Mucosa of descending colon (tissue), 3 donors: ENCODE results near the gene NPHP1. TPM values are rescaled to one million over a fixed set of nuclear protein-coding genes. Genes with fewer than 3 reads are reported as not detected.
"Not testable (repeated sequence)": the region's sequence is repeated elsewhere in the genome, so short reads cannot be mapped to it uniquely, and the experiment has no call there.

ENCODE experiments used
- ATAC-seq: fragments of 200-7000 bp; cut with Tn5 transposase; one replicate; pipeline ENCODE4 v1.9.1; 2020; ENCODE audit warnings: mild to moderate bottlenecking, moderate library complexity
- DNase-seq, 3 donors: peaks; one replicate each; pipeline ENCODE4 v3.0.0-alpha.2; 2020
- H3K36me3 ChIP-seq: fragments of 200-600 bp; one replicate; pipeline ENCODE4 v1.8.0; 2021; ENCODE audit warnings: low read depth, mild to moderate bottlenecking
- H3K4me1 ChIP-seq: fragments of 200-600 bp; one replicate; pipeline ENCODE4 v1.8.0; 2021; ENCODE audit warnings: low read depth, mild to moderate bottlenecking
- H3K4me3 ChIP-seq: fragments of 200-600 bp; one replicate; pipeline ENCODE4 v1.8.0; 2021; ENCODE audit warnings: mild to moderate bottlenecking
- H3K9me3 ChIP-seq: fragments of 200-600 bp; one replicate; pipeline ENCODE4 v1.8.0; 2021; ENCODE audit warnings: mild to moderate bottlenecking
- intact Hi-C, 2 donors: fragments of 100-400 bp; cut with DNase I in 1 of 2; cut with micrococcal nuclease in 1 of 2; formaldehyde crosslinking; loops; one replicate each; pipeline versions ENCODE4 v1.11.0 to v1.11.1; 2022; cut with DNase I, micrococcal nuclease
- total RNA-seq, 3 donors: library from RNA; stranded (reverse); fragmentation: NEBNext Ultra II Directional in 2 of 3; extraction: Animal tissue kit (Norgen Biotek cat#: 25700) in 2 of 3; gene quantifications; one replicate each; pipeline versions ENCODE4 v1.2.1 to v1.2.4, GENCODE V29; 2021 to 2023
- TF ChIP-seq, protein P1 (sequence below): fragments of 200-600 bp; IDR thresholded peaks from one replicate; pipeline ENCODE4 v1.8.0; 2022; ENCODE audit warnings: antibody characterized with exemption, mild to moderate bottlenecking
- donor health status: DM: no; HTN: no; CAD: no; lungs with moderate emphysema.
- donor health status: DM: no; HTN: no; CAD: no.
- donor health status: DM: no; HTN: yes; CAD: no.

Gene NPHP1
- total RNA-seq, 3 donors from 2014 or later, result 1.1 to 6.4 (median 1.5) TPM

DNA sequence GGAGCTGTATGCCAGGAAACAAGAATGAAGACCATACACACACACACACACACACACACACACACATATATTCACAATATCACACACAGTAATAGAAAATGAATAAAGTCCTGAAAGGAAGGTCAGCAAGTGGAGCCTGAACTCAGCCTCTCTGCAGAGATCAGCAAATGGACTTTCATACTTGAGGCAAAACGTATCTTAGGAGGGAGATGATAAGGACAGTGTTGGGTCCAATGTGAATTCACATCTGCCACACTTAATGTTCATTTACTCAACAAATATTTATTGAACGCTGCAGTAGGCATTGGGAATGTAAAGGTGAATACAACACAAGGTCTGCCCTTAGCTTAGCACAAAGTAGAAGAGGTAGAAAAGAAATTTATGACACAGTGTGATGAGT is 10.3 kb upstream of the NPHP1 start:
- intact Hi-C loops, result no loop called here
- Histone ChIP-seq H3K36me3 (no peaks in the 10 kb centered on the region), H3K9me3 (no peaks in the 10 kb centered on the region), H3K4me1 (peaks cover 12% of the 10 kb centered on the region), H3K4me3 (no peak overlapping the region)
- TF ChIP-seq, protein P1, sequence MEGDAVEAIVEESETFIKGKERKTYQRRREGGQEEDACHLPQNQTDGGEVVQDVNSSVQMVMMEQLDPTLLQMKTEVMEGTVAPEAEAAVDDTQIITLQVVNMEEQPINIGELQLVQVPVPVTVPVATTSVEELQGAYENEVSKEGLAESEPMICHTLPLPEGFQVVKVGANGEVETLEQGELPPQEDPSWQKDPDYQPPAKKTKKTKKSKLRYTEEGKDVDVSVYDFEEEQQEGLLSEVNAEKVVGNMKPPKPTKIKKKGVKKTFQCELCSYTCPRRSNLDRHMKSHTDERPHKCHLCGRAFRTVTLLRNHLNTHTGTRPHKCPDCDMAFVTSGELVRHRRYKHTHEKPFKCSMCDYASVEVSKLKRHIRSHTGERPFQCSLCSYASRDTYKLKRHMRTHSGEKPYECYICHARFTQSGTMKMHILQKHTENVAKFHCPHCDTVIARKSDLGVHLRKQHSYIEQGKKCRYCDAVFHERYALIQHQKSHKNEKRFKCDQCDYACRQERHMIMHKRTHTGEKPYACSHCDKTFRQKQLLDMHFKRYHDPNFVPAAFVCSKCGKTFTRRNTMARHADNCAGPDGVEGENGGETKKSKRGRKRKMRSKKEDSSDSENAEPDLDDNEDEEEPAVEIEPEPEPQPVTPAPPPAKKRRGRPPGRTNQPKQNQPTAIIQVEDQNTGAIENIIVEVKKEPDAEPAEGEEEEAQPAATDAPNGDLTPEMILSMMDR, result no peak
- DNase-seq (no peak), ATAC-seq (no peak)

DNA sequence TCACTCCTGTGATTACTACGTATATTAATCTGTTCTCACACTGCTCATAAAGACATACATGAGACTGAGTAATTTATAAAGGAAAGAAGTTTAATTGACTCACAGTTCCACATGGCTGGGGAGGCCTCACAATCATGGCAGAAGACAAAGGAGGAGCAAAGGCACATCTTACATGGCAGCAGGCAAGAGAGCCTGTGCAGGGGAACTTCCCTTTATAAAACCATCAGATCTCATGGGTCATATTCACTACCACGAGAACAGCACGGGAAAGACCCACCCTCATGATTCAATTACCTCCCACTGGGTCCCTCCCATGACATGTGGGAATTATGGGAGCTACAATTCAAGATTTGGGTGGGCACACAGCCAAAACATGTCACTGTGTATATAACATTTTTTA is 8.7 kb upstream of the NPHP1 start:
- intact Hi-C loops, H3K36me3 ChIP-seq, DNase-seq, ATAC-seq, H3K9me3 ChIP-seq, H3K4me3 ChIP-seq: not testable (repeated sequence)
- peaks cover 12% of the 10 kb centered on the region for H3K4me1 ChIP-seq

DNA sequence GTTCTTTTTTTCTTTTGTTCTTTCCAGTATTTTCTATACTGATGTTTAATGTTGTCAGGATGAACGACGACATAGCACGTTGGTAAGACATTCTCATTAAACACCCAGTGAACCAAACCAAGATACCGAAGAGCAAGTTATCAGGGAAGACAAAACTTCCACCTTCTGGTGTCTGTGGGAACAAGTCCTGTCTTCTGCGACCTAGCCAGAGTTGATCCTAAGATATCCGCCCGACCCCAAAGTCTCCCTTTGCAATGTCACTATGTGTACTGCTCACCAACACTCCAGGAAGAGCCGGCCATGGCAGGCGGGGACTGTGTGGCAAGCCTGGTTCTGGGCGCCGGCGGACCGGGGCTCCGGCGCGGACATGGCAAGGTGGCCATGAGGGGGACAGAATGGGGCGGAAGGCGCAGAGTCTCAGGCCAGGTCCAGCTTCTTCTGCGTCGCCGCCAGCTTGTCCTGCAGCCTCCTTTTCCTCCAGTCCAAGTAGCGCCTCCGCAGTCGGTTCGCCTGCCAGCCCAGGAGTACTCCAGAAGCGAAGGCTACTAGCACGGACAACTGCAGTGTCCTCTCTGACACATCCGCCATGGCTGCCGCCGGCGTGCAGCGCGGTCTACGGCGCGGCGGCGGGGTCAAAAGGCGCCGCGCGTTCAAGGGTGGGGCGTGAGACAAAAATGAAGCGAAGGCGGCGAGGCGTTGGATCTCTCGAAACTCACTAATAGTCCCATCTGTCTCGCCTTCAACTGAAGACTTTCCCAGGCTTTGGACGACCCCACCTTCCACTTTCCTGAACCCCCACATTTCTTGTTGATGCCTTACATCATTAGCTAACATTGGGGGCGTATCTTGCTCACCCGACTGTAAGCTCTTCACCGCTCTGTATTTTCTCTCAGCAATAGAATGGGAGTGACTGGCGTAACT is 7.4 kb upstream of the NPHP1 start, which contains the start of gene MTLN:
Gene MTLN, minus strand, starts transcription at position 610 of the 921 bp plus-strand sequence. Its CDS starts 22 bp downstream, at position 588.
- peak within 1 kb of the TSS; percentile 52 for H3K4me3 ChIP-seq
- H3K9me3 ChIP-seq, result no peaks in the 10 kb centered on the region
- ATAC-seq (peak; percentile 98), DNase-seq (peak; percentile 73 to 87 (median 86))
- H3K4me1 ChIP-seq, result peaks cover 12% of the 10 kb centered on the region
- intact Hi-C loops, result no loop called here
- no peaks in the 10 kb centered on the region for H3K36me3 ChIP-seq
- TF ChIP-seq, protein P1, result no peak

DNA sequence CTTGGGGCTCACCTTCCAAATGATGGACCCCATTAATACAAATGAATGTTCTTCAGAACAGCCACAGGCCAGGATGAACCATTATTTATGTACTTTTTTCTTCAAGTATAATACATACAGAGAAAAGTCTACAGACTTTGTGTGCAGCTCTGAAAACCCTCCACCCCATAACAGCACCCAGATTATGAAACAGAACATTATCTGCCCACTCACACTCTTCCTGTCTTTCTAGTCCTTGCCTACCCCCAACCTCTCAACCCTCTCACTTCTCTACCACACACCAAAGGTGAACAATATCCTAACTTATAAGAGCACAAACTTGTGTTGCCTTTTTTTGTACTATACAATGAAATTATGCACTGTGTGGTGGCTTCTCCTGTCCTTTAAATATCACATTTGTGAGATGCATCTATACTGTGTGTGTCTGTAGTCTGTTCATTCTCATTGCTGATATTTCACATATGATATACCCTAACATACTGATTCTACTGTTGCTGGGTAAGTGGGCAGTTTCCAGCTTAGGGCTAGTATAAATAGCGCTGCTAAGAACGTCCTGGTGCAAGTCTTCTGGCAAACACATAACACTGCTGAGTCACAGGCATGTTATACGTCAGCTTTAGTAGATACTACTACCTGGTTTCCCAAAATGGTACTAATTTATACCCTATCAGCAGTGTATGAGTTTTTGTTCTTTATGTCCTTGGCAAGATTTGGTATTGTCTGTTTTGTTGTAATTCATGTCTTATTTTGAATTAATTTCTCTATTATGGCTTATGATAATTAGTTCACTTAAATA is 1.0 kb upstream of the NPHP1 start:
- Histone ChIP-seq H3K4me1 (peaks cover 2% of the 10 kb centered on the region), H3K4me3 (no peak overlapping the region), H3K36me3 (no peaks in the 10 kb centered on the region), H3K9me3 (no peaks in the 10 kb centered on the region)
- DNase-seq, result no peak
- TF ChIP-seq, protein P1, result no peak
- ATAC-seq, result no peak
- intact Hi-C loops, result no loop called here

DNA sequence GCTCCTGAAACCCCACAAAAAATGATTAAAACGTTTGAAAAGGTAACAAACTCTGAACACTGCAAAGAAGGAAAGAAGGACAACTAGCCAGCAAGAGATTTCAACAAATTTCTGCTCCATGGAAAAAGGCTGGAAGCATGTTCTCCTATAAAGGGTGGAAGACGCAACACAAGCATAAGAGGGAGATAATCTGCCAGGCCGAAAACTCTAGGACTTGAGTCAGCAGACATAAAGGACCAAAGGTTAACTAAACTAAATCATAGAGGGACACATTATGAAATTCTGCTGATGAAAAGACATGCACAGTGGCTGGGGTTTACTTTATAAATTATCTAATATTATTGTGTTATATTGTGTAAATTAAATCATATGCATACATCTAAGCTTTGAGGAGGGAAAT is 6.8 kb downstream of the NPHP1 start:
- TF ChIP-seq, protein P1, result no peak
- DNase-seq, result no peak
- H3K4me1 ChIP-seq, result no peaks in the 10 kb centered on the region
- ATAC-seq, result no peak
- intact Hi-C loops, result no loop called here
- no peak overlapping the region for H3K4me3 ChIP-seq
- no peaks in the 10 kb centered on the region for H3K36me3 ChIP-seq
- no peaks in the 10 kb centered on the region for H3K9me3 ChIP-seq

DNA sequence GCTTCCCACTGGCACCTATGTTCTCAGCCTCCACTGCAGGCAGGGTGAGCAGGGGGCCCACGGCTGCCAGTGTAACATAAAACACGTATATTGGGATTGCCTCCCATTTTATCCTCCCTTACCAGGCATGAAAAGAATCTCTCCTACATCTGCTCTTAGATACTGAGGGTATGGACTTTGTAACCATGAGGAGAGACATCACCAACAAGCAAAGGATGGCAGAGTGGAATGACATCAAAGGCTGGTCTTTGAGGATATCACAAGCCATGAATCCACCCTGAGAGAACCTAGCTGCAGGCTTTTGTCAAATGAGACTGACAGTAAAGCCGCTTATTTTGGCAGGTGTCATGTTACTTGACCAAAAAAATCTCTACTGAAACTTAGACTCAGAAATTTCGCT is 7.4 kb downstream of the NPHP1 start:
- Histone ChIP-seq H3K4me1 (no peaks in the 10 kb centered on the region), H3K9me3 (no peaks in the 10 kb centered on the region), H3K4me3 (no peak overlapping the region), H3K36me3 (no peaks in the 10 kb centered on the region)
- no peak for DNase-seq
- TF ChIP-seq, protein P1, result no peak
- intact Hi-C loops, result no loop called here
- no peak for ATAC-seq

DNA sequence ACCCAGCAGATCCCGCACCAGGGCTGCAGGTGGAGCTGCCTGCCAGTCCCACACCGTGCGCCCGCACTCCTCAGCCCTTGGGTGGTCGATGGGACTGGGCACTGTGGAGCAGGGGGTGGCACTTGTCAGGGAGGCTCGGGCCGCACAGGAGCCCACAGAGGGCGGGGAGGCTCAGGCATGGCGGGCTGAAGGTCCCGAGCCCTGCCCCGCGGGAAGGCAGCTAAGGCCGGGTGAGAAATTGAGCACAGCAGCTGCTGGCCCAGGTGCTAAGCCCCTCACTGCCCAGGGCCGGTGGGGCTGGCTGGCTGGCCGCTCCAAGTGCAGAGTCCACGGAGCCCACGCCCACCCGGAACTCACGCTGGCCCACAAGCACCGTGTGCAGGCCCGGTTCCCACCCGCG is 14.6 kb downstream of the NPHP1 start:
- DNase-seq, ATAC-seq, H3K4me3 ChIP-seq, H3K9me3 ChIP-seq, H3K4me1 ChIP-seq, H3K36me3 ChIP-seq, intact Hi-C loops: not testable (repeated sequence)
